Heart left ventricle (tissue), 16 donors: ENCODE results near the gene NGB. TPM values are rescaled to one million over a fixed set of nuclear protein-coding genes. Genes with fewer than 3 reads are reported as not detected.

Source experiments
- ATAC-seq, 4 donors: fragments of 200-7000 bp; cut with Tn5 transposase; one replicate each; pipeline ENCODE4 v1.9.1; 2020 to 2022; ENCODE audit warnings: moderate library complexity in 4 of 4, mild to moderate bottlenecking in 3 of 4, moderate number of reproducible peaks in 1 of 4
- DNase-seq, 5 donors: peaks; one replicate each; pipeline ENCODE4 v3.0.0-alpha.2; 2020
- H3K27ac ChIP-seq, 12 donors: fragments of 200-600 bp; sonication (generic) in 4 of 12; one replicate each; pipeline versions ENCODE4 v1.5.0 to v1.8.0; 2016 to 2022; ENCODE audit warnings: mild to moderate bottlenecking in 2 of 12
- H3K27me3 ChIP-seq, 9 donors: fragments of 200-600 bp; sonication (generic) in 2 of 9; one replicate each; pipeline versions ENCODE4 v1.5.1 to v1.8.0; 2016 to 2022; ENCODE audit warnings: mild to moderate bottlenecking in 3 of 9
- H3K36me3 ChIP-seq, 9 donors: fragments of 200-600 bp; sonication (generic) in 2 of 9; one replicate each; pipeline versions ENCODE4 v1.5.0 to v1.8.0; 2018 to 2022; ENCODE audit warnings: mild to moderate bottlenecking in 2 of 9
- H3K4me1 ChIP-seq, 12 donors: fragments of 200-600 bp; sonication (generic) in 4 of 12; one replicate each; pipeline versions ENCODE4 v1.5.0 to v1.8.0; 2016 to 2022; ENCODE audit warnings: mild to moderate bottlenecking in 3 of 12
- H3K4me3 ChIP-seq, 12 donors: fragments of 200-600 bp; sonication (generic) in 4 of 12; one replicate each; pipeline versions ENCODE4 v1.5.0 to v1.8.0; 2017 to 2022; ENCODE audit warnings: mild to moderate bottlenecking in 9 of 12, moderate library complexity in 4 of 12
- H3K9me3 ChIP-seq, 12 donors: fragments of 200-600 bp; sonication (generic) in 4 of 12; one replicate each; pipeline versions ENCODE4 v1.5.0 to v1.8.0; 2016 to 2022; ENCODE audit warnings: mild to moderate bottlenecking in 1 of 12
- CTCF ChIP-seq, 12 donors: fragments of 200-600 bp; sonication (generic) in 4 of 12; IDR thresholded peaks; one replicate each; pipeline versions ENCODE4 v1.5.0 to v1.8.0; 2018 to 2022; ENCODE audit warnings: antibody characterized with exemption in 12 of 12, mild to moderate bottlenecking in 5 of 12
- POLR2A ChIP-seq, 2 donors: fragments of 450-650 bp; IDR thresholded peaks; one replicate each; pipeline ENCODE4 v1.6.1; 2017; ENCODE audit warnings: antibody characterized with exemption in 2 of 2, mild to moderate bottlenecking in 2 of 2, moderate library complexity in 2 of 2
- WGBS, 4 donors: extraction: QIAGEN DNeasy Blood & Tissue Kit in 2 of 4; methylation state at CpG; one replicate each; pipeline versions ENCODE4 v1.1.5 to v1.1.7; 2013 to 2018; 5-methylcytosine and 5-hydroxymethylcytosine counted together
- intact Hi-C, 10 donors: fragments of 100-400 bp; cut with DNase I; formaldehyde crosslinking; loops; one replicate each; pipeline versions ENCODE4 v1.11.1 to v1.14.2; 2022
- polyA plus RNA-seq, 2 donors: library from polyadenylated mRNA; stranded (reverse); fragments of 200-250 nt; gene quantifications; one replicate each; pipeline ENCODE4 v1.2.3, GENCODE V29; 2013
- total RNA-seq, 9 donors: library from RNA; depleted of rRNA in 2 of 9; stranded (reverse); fragments of >200 nt in 2 of 9; fragmentation: NEBNext Ultra II Directional in 3 of 9; extraction: Animal tissue kit (Norgen Biotek cat#: 25700) in 3 of 9; gene quantifications; one replicate each; pipeline versions ENCODE4 v1.1.0 to v1.2.4, GENCODE V29; 2016 to 2023
- donor health status: ischemic (EF 13 %, LVEDD 7.1; RV severe dilation, severe dysfunction).
- donor health status: healthy with polysubstance abuse.
- donor health status: DM: no; HTN: yes; CAD: no.
- donor health status: DM: no; HTN: no; CAD: no.
- donor health status: ischemic (EF 25% LVEDD 6.9; RV normal size, moderate dysfunction).
- donor health status: ischemic (EF 25% LVEDD 5.7; RV mildly dilated, moderate dysfunction).
- donor health status: healthy.
- donor health status: DM: yes; HTN: yes; CAD: no.
- donor health status: ischemic (EF 35%, LVEDD 5.7; RV mildly dilated, moderate dysfunction).
- donor health status: nonischemic (EF 11% LVEDD 7.7; RV severe dilation, severe dysfunction).
- donor health status: DM: yes; HTN: yes; CAD: no.
- donor health status: PGD.
- donor health status: ischemic (EF 29% LVEDD 5.4; RV normal size, mild dysfunction).
- donor health status: nonischemic (EF 23%, LVEDD 6.1; RV moderate dilation, normal function).

Gene NGB
- total and polyA plus RNA-seq, 11 donors = not detected

DNA sequence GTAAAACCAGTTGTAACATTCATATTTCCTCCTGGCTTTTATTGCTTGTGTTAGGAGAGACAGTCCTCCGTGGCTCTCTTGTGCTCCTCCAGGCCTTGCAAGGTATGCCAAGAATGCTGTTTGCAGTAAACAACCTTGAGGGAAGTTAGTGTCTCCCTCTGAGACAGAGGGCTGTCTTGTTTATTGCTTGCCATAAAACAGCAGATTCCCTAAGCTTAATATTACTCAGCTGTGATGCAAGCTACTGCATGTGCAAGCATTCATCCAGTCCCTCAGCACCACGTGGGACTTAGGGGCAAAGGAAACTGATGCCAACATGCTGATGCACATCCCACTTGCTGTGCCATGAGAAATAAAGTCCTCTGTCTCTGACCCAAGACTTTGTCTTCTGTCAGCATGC is 43.0 kb upstream of the NGB start:
- peak overlapping the region in 1 of 12 donors; percentile 60 for H3K27ac ChIP-seq
- DNase-seq (no peak), ATAC-seq (no peak)
- H3K27me3 ChIP-seq = no peaks in the 10 kb centered on the region
- WGBS, 4 donors = 25 to 32% (median 29%) methylated on average over 2 of the region's 2 CpGs
- no peak for TF ChIP-seq CTCF (IDR thresholded peaks at IDR 0.05)
- no peak for TF ChIP-seq POLR2A (IDR thresholded peaks at IDR 0.05)
- H3K4me3 ChIP-seq = no peak overlapping the region
- intact Hi-C loops = loop anchor here in 8 of 10 donors (2.0 to 10.0 kb wide), 6 partner anchors 159 to 442 kb away; no protein-coding TSS in a partner anchor
- no peaks in the 10 kb centered on the region for H3K9me3 ChIP-seq
- H3K4me1 ChIP-seq = peaks cover 0 to 42% (median 15%) of the 10 kb centered on the region in 12 donors
- peaks cover 0 to 10% (median 0%) of the 10 kb centered on the region in 9 donors for H3K36me3 ChIP-seq

GRCh38 chr14:77313371-77313770 is 42.4 kb upstream of the NGB start:
- peak overlapping the region in 1 of 12 donors; percentile 60 for H3K27ac ChIP-seq
- intact Hi-C loops = loop anchor here in 7 of 10 donors (5.0 to 10.0 kb wide), 5 partner anchors 159 to 441 kb away; no protein-coding TSS in a partner anchor
- peaks cover 0 to 10% (median 0%) of the 10 kb centered on the region in 9 donors for H3K36me3 ChIP-seq
- H3K4me3 ChIP-seq = no peak overlapping the region
- no peaks in the 10 kb centered on the region for H3K9me3 ChIP-seq
- H3K4me1 ChIP-seq = peaks cover 0 to 41% (median 14%) of the 10 kb centered on the region in 12 donors
- TF ChIP-seq CTCF (IDR thresholded peaks at IDR 0.05) (no peak), POLR2A (IDR thresholded peaks at IDR 0.05) (no peak)
- 37 to 77% (median 51%) methylated on average over 1 of the region's 1 CpG for WGBS, 4 donors
- H3K27me3 ChIP-seq = no peaks in the 10 kb centered on the region
- ATAC-seq (no peak), DNase-seq (no peak)

GRCh38 chr14:77311217-77311616 is 40.2 kb upstream of the NGB start:
- Histone ChIP-seq H3K27me3 (no peaks in the 10 kb centered on the region), H3K4me1 (peaks cover 0 to 32% (median 15%) of the 10 kb centered on the region in 12 donors), H3K36me3 (peaks cover 0 to 10% (median 0%) of the 10 kb centered on the region in 9 donors), H3K9me3 (no peaks in the 10 kb centered on the region), H3K4me3 (no peak overlapping the region), H3K27ac (no peak overlapping the region)
- ATAC-seq (no peak), DNase-seq (no peak)
- TF ChIP-seq POLR2A (IDR thresholded peaks at IDR 0.05) = no peak
- TF ChIP-seq CTCF (IDR thresholded peaks at IDR 0.05) = no peak
- WGBS, 4 donors = 74 to 84% (median 78%) methylated on average over 2 of the region's 2 CpGs
- intact Hi-C loops = loop anchor here in 7 of 10 donors (5.0 to 10.0 kb wide), 5 partner anchors 156 to 439 kb away; no protein-coding TSS in a partner anchor

- H3K27ac ChIP-seq = no peak overlapping the region
- H3K9me3 ChIP-seq = no peaks in the 10 kb centered on the region
Observed at GRCh38 chr14:77310026-77310425, 39.0 kb upstream of the NGB start.

More at GRCh38 chr14:77310026-77310425, 39.0 kb upstream of the NGB start:
- WGBS, 4 donors = 74 to 84% (median 82%) methylated on average over 4 of the region's 4 CpGs
- TF ChIP-seq POLR2A (IDR thresholded peaks at IDR 0.05) = no peak
- TF ChIP-seq CTCF (IDR thresholded peaks at IDR 0.05) = no peak
- DNase-seq (no peak), ATAC-seq (no peak)
- H3K27me3 ChIP-seq = no peaks in the 10 kb centered on the region
- H3K36me3 ChIP-seq = peaks cover 0 to 22% (median 9%) of the 10 kb centered on the region in 9 donors
- intact Hi-C loops = loop anchor here in 7 of 10 donors (5.0 to 10.0 kb wide), 5 partner anchors 155 to 438 kb away; no protein-coding TSS in a partner anchor
- peaks cover 0 to 24% (median 10%) of the 10 kb centered on the region in 12 donors for H3K4me1 ChIP-seq
- no peak overlapping the region for H3K4me3 ChIP-seq
